ENCODE results near the gene UTP14C.
"Not testable (repeated sequence)": the region's sequence is repeated elsewhere in the genome, so short reads cannot be mapped to it uniquely, and the experiment has no call there.

The UTP14C gene

DNA sequence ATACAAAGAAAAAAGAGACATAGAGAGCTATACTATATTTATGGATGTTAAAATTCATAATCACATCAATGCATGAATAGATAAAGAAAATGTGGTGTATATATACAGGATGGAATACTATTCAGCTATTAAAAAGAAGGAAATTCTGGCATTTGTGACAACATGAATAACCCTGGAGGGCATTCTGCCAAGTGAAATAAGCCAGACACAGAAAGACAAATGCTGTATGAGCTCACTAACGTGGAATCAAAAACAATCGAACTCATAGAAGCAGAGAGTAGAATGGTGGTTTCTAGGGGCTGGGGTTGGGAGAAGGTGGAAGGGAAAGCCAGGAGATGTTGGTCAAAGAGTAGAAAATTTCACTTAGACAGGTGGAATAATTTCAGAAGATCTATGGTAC lies 24.0 kb downstream of the UTP14C start:
- DNase-seq: no peak

- DNase-seq: no peak
Measured at GRCh38 chr13:52051400-52051799, 26.9 kb downstream of the UTP14C start.

DNA sequence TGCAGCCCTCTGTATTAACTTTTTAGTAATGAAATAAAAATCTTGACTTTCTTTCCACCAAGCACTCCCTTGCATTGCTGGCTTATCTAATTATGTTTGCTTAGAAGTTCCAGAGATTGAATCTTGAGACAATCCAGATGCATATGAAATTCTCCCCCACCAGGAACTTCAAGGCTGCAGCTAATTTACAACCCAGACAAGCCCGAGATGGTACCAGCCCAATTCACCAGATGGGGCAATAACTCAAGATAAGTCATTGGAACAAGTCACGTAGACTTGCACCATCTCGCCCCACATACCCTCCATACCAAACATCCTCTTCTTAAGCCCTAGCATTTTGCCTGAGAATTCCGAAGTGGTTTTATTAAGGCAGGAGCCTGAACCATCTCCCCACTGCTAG lies 29.0 kb downstream of the UTP14C start:
- no peak for DNase-seq

- DNase-seq: not testable (repeated sequence)
Measured at GRCh38 chr13:52061064-52061463, 36.6 kb downstream of the UTP14C start.

- DNase-seq: no peak
Measured at GRCh38 chr13:52061587-52061986, 37.1 kb downstream of the UTP14C start.

DNA sequence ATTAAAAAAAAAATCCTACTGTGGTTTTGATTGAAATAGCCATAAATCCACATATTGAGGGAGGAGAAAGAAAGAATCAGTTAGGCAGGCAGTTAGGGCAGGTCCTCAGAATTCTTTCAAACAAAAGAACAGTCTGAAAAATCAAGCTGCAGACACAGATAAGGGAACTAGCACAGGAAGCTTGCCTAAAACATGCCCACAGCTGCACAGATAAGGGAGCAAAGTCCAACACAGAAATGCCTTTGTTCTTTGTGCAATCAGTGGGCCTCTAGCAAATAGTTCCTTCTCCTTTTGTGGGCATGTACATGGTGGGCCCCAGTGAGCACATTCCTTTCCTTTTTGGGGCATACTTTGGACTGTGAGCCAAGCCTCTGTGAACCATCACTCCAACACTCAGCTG lies 42.7 kb downstream of the UTP14C start:
- DNase-seq: no peak

- DNase-seq: no peak
Measured at GRCh38 chr13:52070929-52071523, 46.5 kb downstream of the UTP14C start.
